ENCODE measurements around the gene CRYBG2.
"Not testable (repeated sequence)": the region's sequence is repeated elsewhere in the genome, so short reads cannot be mapped to it uniquely, and the experiment has no call there.

The CRYBG2 gene

GRCh38 chr1:26353976-26354820, at the start of gene CRYBG2:
Gene CRYBG2 (minus strand): TSS chr1:26354130. CDS start chr1:26346657, 7,473 bp downstream.
- DNase-seq (ENCODE audit: low spot score), result no peak

- no peak for DNase-seq (ENCODE audit: low spot score)
These were observed 49.7 kb upstream of the CRYBG2 start for GRCh38 chr1:26403656-26404055.

GRCh38 chr1:26401891-26402290, 48.0 kb upstream of the CRYBG2 start:
- no peak for DNase-seq (ENCODE audit: low spot score)

GRCh38 chr1:26399034-26399433, 45.1 kb upstream of the CRYBG2 start:
- no peak for DNase-seq (ENCODE audit: low spot score)

- DNase-seq (ENCODE audit: low spot score), result no peak
These were observed 41.8 kb upstream of the CRYBG2 start for GRCh38 chr1:26395754-26396153.

GRCh38 chr1:26391450-26391849, 37.5 kb upstream of the CRYBG2 start:
- peak; percentile 65 for DNase-seq (ENCODE audit: low spot score)

GRCh38 chr1:26389604-26390247, 35.8 kb upstream of the CRYBG2 start:
- no peak for DNase-seq (ENCODE audit: low spot score)

- DNase-seq (ENCODE audit: low spot score), result no peak
These were observed 35.0 kb upstream of the CRYBG2 start for GRCh38 chr1:26388791-26389445.

GRCh38 chr1:26387447-26387846, 33.5 kb upstream of the CRYBG2 start:
- DNase-seq (ENCODE audit: low spot score), result no peak

GRCh38 chr1:26385063-26385462, 31.1 kb upstream of the CRYBG2 start:
- not testable (repeated sequence) for DNase-seq (ENCODE audit: low spot score)

GRCh38 chr1:26384076-26384475, 30.1 kb upstream of the CRYBG2 start:
- no peak for DNase-seq (ENCODE audit: low spot score)

GRCh38 chr1:26378879-26379251, 24.9 kb upstream of the CRYBG2 start:
- no peak for DNase-seq (ENCODE audit: low spot score)

GRCh38 chr1:26378088-26378878, 24.4 kb upstream of the CRYBG2 start:
- DNase-seq (ENCODE audit: low spot score), result peak; percentile 79

GRCh38 chr1:26376050-26376449, 22.1 kb upstream of the CRYBG2 start:
- DNase-seq (ENCODE audit: low spot score), result no peak

- DNase-seq (ENCODE audit: low spot score), result no peak
These were observed 21.2 kb upstream of the CRYBG2 start for GRCh38 chr1:26375081-26375480.

- not testable (repeated sequence) for DNase-seq (ENCODE audit: low spot score)
These were observed 20.4 kb upstream of the CRYBG2 start for GRCh38 chr1:26374361-26374760.

GRCh38 chr1:26373789-26374188, 19.9 kb upstream of the CRYBG2 start:
- DNase-seq (ENCODE audit: low spot score), result no peak

- DNase-seq (ENCODE audit: low spot score), result no peak
These were observed 19.4 kb upstream of the CRYBG2 start for GRCh38 chr1:26373281-26373680.

GRCh38 chr1:26372611-26373010, 18.7 kb upstream of the CRYBG2 start, which contains the start of gene ZNF683:
Gene ZNF683 (minus strand): TSS chr1:26372750. CDS start chr1:26368571, 4,179 bp downstream.
- DNase-seq (ENCODE audit: low spot score), result not testable (repeated sequence)

GRCh38 chr1:26372039-26372438, 18.1 kb upstream of the CRYBG2 start:
- DNase-seq (ENCODE audit: low spot score), result no peak

GRCh38 chr1:26370591-26371382, 16.9 kb upstream of the CRYBG2 start:
- no peak for DNase-seq (ENCODE audit: low spot score)

Data from AG08396 (cell line).